ENCODE data around the gene LMCD1. TPM values are rescaled to one million over a fixed set of nuclear protein-coding genes. Genes with fewer than 3 reads are reported as not detected.

Gene LMCD1
- total RNA-seq, 1 donor from 2014 or later = 2.2 TPM

DNA sequence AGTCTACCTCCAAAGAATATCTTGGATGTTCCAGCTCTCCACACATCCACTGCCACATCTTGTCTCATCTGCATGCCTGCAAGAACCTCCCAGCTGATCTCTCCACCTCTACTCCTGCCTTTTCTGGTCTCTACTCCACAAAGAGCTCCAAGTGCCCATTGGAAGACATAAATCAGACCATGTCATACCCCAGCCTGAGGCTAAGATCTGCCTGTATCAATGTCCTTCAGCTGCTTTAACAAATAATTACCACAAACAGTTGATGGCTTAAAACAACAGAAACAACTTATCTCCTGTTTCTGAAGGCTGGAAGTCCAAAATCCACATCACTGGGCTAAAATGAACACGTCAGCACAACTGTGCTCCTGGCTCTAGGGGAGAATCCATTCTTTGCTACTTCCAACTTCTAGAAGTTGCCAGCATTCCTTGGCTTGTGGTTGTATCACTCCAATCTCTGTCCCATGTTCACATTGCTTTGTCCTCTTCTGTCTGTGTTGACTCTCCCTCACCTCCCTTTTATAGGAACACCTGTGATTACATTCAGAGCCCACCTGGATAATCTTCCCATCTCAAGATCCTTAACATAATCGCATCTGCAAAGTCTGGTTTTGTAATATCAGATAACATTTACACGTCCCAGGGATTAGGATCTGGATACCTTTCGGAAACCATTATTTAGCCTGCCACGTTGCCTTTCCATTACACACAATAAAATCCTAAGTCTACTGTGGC lies 17.0 kb upstream of the LMCD1 start:
- DNase-seq = no peak

DNA sequence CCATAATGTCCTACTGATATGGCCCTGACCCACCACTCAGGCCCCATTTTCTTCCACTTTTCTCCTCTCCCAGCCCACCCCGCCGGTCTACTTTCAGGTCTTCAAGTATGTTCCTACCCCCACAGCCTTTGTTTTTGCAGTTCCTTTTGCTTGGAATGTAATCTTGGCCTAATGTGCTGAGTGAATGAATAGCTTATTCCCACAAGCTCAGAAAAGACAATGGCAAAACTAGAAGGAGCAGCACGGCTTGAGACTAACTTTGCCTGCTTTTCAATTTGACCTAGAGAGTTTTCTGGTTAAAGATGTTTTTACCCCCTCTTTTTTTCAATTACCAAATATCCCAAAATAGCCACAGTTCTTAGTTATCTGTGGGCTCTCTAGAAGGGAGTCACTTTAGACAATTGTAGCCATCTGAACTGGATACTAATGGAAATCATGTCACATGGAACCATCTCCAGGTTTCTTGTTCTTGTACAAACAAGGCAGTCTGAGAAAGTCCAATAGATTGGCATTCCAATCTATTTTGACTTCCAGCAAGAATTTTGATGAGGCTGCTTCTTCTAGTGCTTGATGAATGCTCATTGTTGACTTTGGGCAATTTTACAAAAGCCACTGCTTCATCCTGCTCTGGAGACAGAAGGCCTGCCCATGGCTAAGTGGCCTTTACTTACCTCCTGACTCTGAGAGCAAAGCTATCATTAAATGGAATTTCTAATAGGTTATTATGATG lies 16.3 kb upstream of the LMCD1 start:
- DNase-seq = no peak

DNA sequence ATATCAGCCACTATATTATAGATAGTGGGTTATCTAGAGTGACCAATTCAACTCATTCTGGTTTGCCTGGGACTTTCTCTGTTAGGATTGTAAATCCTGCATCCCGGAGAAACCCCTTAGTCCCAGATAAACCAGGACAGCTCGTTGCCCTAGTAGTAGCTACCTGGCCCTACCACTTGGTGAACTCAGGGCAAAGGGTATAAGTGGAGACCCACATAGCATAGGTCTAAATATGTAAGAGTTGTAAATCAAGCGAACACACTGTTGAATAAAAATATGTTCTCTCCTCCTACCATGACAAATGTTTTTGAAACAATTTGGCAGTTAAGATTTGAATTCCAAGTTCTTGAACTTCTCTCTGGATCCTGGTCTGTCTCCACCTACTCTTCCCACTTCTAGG lies 15.7 kb upstream of the LMCD1 start:
- DNase-seq = no peak

DNA sequence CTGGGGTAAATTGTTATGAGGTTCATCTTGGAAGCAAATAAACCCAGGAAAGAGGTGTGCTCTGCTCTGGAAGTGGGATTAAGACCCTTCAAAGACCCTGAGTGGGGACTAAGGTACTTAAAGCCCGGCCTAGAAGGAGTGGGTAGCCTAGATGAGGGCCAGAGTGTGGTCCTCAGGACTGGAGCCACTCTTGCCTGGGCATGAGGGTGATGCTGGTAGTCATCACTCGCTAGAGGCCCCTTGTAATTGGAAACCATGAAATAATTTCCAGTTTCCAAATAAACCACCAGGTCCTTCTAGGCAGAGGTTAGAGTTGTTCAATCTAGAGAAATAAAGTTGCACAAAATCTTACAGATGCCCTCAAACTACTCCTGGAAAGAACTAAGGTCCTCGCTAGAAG lies 15.2 kb upstream of the LMCD1 start:
- DNase-seq = no peak

DNA sequence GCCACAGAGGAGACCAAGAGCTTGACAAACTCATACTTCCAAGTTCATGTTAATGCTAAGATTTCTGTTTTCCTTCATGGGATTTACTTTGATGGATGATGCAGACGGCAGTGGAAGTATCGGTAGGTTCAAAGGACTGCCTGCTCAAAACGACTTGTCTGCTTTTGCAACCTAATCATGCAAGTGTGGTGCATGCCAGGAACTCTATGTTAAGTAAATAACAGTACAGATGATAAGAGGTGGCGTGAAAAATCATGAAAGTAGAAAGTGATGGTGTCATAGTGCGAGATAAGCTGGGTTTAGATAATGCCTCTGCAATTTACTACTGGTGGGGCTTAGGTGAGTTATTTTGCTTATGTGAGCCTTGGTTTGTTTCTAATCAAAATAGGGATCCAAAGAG lies 14.7 kb upstream of the LMCD1 start:
- no peak for DNase-seq

DNA sequence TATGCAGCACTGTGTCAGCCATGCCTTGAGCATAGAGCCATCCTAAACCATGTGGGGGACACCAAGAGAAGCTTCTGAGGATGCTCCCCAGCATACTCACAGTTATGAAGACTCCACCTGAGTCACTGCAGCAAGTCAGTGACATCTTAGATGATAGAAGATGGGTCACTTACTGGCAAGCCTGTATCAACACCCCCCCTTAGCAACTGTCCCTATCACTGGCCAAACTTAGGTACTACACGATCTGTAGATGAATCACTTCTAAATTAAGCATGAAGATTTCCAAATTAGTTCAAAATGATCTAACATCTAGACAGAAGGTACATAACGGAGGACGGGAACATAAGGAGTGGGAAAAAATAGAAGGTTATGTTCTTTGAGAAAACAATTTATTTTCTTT lies 13.2 kb upstream of the LMCD1 start:
- DNase-seq = no peak

DNA sequence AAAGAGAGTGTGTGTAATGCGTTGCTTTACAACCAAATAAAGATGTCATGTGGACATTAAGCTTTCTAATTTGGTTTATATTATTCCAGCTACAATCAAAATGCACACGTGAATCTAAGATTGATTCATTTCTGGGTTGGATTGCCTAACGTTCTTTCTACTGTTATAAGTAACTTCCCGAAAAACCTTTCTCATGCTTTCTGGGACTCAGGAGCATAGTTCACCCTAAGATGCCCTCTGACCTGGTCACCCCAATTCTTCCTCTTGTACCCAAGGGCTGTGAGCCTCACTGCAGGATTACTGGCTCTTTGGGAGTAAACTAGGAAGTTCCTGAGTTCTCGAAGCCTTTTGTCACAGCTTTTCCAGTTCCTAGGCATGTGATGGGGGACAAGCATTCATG lies 12.7 kb upstream of the LMCD1 start:
- DNase-seq = no peak

DNA sequence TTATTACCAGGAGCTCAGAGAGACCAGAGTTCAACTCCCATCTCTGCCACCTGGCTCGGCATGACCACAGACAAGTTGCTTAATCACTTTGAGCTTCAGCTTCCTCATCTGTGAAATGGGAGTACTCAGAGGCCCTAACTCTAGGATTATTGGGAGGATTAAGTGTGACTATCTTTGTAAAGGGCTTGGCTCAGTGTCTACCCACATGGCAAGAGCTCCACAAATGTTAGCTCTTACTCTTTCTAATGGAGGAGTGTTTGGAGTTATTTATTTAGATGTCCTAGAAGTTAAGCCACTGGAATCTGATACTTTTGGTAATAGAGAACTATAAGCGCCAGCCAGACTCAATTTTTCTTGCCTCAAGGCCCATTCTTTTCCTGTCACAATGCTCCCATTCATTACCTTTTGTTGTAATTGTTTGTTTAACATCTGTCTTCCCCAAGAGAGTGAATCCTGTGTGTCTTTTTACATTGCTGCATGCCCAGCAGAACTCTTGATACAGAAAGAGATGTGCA lies 12.3 kb upstream of the LMCD1 start:
- no peak for DNase-seq

DNA sequence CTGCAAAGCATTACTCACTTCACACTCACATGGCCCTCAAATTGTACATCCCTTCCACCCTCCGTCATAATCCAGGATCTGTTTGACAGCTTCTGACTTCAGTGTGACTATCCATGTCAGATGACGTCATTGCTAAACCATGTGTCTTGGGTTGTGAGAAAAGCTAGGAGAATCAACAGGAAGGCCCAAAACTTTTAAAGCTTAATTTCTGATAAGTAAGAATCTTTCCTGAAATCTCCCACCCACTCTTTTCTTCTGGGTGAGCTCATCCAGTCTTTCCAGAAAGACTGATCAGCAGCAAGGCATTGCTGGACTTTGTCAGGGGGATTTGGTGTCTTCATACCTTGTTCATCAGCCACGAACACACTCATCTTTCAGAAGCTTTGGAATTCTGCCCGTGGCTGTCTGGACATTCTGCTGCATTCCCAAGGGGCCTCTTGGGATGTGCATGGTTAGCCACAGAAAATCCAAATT lies 11.5 kb upstream of the LMCD1 start:
- no peak for DNase-seq

DNA sequence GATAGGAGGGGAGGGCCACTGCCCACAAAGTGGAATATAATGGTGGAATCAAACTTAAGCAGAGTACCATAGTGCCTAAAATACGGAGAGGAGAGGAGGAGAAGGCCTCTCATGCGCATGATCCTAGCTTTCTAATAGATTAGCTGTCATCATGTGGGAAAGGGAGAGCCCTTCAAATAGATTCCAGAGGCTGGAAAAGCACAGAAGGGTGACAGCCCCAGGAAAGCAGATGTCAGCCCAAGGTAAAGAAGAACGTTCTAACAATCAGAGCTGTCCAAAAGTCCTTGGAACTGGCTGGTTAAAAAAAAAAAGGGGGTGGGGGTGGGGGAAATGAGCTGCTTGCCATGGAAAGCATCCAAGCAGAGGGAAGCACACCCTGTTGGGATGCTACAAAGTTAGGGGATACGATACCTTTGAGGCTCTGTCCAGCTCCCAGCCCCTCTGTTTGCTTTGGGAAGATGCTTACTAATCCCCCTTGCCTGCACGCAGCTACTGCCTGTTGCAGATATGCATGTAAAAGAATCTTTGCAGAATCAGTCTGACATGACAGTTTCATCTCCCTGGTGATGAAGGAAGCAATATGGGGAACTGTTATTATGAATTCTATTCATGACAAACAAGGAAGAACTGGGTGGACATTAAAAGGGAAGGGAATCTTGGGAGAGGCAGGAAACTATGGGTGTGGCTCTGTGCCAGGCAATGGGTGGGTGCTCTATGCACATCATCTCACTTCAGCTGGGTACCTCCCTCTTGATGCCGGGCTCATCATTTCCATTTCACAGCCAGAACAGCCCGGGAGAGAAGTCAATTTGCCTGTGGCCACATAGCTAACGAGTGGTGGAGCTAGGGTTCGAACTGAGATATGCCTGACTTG lies 10.1 kb upstream of the LMCD1 start:
- no peak for DNase-seq

DNA sequence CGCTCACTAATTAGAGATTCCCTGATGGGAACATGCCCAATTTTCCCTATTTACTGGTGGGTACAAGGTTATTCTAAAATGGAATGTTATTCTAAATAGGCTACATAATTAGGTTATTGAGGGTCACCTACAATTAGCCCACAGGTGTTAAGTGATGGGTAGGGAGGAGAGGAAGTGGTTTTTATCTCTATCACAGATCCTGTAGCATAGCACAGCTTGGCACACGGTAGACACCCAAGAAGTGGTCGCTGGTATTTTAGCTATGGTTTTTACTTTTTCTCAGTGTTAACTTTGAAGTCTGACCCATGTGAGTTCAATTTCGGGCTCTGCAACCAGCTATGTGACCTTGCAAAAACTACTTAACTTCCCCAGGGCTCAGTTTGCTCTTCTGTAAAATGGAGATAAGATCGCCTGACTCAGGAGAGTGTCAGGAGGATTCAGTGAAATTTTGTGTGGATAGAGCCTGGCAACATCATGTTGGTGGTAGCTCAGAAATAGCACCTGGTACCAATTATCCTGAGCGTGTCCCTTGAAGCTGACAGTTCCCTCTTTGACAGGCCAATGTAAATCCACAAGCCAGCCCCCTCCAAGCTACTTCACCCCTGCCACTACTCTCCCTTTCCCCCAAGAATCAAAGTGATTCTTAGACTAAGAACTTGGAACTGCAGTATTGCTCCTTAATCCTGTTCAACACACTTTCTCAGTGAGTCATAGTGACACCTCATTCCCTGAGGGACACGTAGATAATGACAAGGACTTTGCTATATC lies 8.7 kb upstream of the LMCD1 start:
- no peak for DNase-seq

DNA sequence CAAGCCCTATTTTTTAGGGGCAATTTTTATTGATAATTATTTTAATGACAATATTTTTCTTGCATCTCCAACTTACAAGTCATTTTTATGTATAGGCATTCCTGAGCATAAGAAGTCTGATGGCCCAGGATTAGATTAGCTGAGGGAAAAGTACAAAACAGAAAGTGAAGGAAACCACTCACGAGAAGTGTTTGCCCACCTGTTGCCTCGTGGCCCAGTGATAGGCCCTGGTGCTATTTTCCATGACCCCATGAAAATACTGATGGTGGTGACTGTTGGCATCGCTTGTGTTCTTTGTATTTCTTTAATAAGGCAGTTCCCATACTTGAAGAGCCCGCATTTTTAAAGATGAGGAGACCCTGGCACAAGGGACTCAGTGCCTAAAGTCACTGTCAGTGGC lies 7.9 kb upstream of the LMCD1 start:
- no peak for DNase-seq

DNA sequence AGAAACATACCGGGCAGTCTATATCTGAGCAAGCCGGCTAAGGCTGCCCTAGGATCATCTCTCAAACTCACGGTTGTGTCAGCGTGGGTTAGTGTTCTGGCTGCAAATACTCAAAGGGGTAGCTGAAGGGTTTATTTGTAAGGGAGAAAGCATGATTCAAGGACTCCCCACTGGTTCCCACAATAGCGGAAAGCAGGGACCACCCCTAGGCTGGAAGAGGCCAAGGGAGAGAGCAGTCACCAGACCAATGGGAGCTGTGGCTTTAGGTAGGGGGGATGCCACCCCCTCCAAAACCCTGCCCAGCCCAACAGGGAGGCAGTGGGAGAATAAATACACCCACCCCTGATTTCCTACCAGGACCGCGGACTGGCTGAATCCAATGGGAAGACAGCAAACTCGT lies 7.3 kb upstream of the LMCD1 start:
- no peak for DNase-seq

DNA sequence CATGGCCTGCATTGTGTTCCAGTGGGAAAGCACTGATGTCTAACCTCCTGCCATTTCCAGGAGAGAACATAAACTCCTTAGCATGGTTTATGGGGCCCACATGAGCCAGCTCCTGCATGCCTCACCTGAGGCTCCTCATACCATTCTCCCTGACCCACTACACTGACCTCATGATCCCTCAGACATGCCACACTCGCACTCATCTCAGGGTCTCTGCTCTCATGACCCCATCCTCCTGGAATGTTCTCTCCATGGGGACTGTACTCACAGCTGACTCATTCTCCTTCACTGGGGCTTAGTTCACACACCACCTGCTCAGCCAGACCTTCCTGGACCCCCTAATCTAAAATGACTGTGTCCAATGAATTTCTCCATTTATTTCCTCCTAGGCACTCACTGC lies 4.0 kb upstream of the LMCD1 start:
- DNase-seq = no peak

DNA sequence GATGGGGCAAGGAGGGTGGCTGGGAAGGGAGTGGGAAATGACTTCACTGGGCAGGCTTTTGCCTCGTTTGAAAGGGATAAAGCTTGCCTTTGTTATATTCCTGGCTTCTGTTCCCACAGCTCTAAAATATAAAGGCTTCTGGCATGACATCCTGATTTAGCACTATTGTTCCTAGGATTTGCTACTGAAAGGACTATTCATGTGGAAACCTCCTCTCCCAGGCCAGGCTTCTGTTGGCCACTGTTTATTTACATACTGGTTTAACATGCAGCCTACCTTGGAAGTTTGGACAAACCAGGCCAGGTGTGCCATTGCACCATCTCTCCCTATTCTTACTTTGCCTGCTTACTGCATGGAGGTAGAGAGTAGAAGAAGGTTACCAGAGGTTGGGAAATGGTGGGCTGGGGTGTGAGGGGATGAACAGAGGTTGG lies 2.4 kb upstream of the LMCD1 start:
- DNase-seq = peak; percentile 31

DNA sequence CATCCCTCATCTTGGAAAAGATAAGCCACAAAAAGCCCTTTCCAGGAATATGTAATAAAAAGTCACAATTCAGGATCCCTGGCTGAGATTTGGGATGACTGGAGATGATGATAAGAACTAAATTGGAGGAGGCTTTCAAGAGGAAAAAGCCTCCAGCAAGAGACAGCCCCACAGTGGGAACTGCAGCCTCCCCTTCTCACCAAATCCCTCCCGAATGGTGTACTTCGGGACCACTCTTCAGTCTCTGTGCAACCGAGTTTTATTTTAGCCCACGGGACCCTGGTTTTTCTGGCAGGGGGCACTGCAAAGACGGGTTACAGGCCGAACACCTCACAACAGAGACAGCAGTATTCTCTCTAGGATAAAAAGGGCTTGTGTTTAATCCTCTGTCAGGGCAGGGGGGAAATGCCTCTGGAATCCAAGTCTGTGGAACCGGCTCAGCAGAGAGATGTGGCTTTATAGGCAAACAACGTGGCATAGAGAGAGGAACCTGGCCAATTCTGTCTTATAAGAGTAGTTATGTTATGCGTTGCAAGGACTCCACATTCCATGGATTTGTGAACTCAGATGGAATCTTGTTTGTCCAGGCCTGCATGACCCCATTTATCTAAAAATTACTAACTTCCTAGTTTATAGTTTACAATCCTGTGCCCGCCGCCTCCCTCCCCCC lies 1.2 kb upstream of the LMCD1 start:
- DNase-seq = peak; percentile 17

DNA sequence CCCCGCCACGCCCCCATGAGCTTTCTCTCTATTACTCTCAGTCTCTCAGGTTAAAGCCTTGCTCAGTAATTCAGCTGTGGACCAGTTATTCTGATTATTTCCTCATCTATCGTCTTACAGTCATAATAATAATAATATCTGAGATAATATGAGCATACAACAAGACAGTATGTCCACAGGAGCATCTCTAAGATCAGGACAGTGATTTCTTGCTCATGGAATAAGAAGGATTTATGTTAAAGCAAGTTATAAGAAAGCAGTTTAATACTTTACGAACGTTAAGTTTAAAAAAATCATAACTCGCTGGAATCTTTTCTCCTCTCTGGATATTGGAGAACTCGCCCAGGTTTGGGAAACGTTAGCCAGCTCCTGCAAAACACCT lies 643 bp upstream of the LMCD1 start:
- DNase-seq = no peak

DNA sequence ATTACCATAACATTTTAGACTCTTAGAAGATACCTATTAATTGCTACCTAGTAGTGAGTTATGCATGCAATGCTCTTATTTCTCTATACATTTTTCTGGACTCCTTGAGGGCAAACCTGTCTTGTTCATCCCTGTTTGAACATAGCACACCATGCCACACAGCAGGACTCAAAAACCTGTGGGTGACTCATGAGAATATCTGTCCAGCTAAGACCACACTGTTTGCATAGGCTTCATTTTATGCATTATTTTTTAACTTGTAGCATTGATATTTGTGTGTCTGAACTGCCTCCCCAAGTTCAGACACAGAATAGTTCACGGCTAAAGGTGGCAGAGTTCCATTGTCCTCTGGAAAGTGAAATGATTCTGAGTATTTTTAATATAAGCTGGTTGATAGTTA lies 1.8 kb downstream of the LMCD1 start:
- DNase-seq = no peak

DNA sequence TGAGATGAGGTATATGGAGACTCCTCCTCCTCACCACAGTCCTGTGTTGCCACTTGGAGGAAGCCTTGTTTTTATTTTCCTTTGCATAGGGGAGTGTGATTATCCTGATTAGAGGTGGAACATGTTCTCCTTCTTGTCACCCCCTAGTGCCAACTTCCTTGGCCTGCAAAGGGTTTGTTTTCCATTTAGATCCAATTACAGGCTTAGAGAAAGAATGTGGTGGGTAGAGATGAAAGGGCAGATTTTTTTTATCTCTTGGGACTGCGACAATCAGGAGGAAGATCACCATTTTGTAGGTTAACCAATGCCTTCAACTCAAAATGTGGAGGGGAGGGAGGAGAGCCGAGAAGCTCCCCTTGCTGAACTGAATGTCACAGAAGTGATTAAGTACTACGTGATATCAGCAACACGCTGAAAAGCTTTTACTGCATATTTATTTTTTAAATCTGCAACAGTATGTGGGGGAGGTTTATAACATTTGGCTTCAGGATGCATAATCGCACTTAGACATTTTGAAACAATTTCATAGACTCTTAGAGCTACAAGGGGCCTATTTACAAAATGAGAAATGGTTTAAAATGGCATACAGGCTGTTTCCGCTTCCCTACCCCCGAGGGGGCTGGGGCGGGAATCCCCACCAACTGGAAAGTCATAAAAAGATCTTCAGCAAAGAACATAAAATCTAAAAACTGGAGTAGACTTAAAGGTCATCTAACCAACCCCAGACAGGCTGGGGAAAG lies 2.4 kb downstream of the LMCD1 start:
- no peak for DNase-seq

DNA sequence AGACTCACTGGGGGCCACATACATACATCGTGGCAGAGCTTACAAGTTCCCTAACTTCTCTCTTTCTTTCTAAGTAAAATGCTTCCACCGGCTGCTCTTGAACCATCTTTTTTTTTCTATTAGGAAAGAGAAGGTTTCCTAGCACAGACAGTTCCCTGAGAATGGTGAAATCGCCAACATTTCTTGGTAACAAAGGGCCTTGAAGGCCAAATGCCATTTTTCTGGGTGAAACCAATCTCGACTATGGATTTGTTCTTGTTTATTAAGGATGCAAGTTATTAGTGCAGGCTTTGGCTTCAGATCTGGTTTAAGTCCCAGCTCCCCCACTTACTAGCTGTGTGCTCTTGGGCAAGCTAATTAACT lies 3.0 kb downstream of the LMCD1 start:
- no peak for DNase-seq

DNA sequence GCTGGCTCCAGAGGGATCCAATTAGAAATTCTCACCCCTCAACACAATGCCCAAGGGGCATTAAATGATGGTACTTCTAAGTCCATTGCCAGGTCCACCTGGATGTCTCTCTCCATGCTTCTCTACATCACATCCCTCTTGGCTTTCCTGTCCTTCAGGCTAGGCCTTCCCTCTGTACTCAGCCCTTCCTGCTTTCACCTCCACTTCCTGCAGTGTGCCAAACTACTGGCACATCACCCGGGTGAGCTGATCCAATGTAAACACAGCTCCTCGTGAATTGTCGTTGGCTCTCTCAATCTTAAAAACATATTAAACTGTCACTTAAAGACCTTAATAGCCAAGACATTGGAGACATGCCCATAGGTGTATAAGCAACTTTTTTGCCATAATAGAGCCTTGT lies 4.0 kb downstream of the LMCD1 start:
- DNase-seq = no peak

Measured in occipital lobe (tissue), 2 donors.